OCI-LY1 (cell line): ENCODE results near the gene PITPNM3.

ENCODE experiments used
- CTCF ChIP-seq: fragments of 200-600 bp; sonication (generic), shearing (Covaris generic); IDR thresholded peaks from 2 replicates; pipeline ENCODE4 v1.5.1; 2017; ENCODE audit warnings: mild to moderate bottlenecking, antibody characterized with exemption, low read length, moderate library complexity, mixed read lengths
- EZH2 ChIP-seq: fragments of 200-600 bp; sonication (generic), shearing (Covaris generic); IDR thresholded peaks from 2 replicates; pipeline ENCODE4 v1.8.0; 2017; ENCODE audit warnings: borderline replicate concordance, mixed run types, mild to moderate bottlenecking, antibody characterized with exemption, low read length, moderate library complexity, mixed read lengths

- TF ChIP-seq CTCF (no peak), EZH2 (no peak)
Observed at GRCh38 chr17:6482105-6482455, 74.3 kb downstream of the PITPNM3 start.
